ENCODE measurements around the gene TTC13.

GRCh38 chr1:230939806-230940489, 38.7 kb downstream of the TTC13 start:
- TF ChIP-seq CTCF (IDR thresholded peaks at IDR 0.05) = no peak
- TF ChIP-seq POLR2A (IDR thresholded peaks at IDR 0.05) = no peak
- no peak for TF ChIP-seq EP300 (IDR thresholded peaks at IDR 0.05)

Measured in tibial nerve (tissue), 4 donors.